ENCODE measurements around the gene CNNM3.

Gene CNNM3

GRCh38 chr2:96864343-96865091 is 48.4 kb downstream of the CNNM3 start:
- no peak for TF ChIP-seq Cebpa-rat (IDR thresholded peaks at IDR 0.05)
- peaks cover 45 to 81% (median 67%) of the 10 kb centered on the region in 11 experiments; a peak in 21 of 22 replicates for H4K20me1 ChIP-seq
- peak overlapping the region in 8 of 11 experiments; percentile 25 to 99 (median 97); a peak in 14 of 22 replicates for H3K9ac ChIP-seq
- H3K36me3 ChIP-seq: peaks cover 44 to 73% (median 60%) of the 10 kb centered on the region in 11 experiments
- H3K4me1 ChIP-seq: peaks cover 81 to 87% (median 84%) of the 10 kb centered on the region in 10 experiments
- peak overlapping the region in 6 of 11 experiments; percentile 74 to 99 (median 96); a peak in 11 of 22 replicates for H3K27ac ChIP-seq
- H3K9me3 ChIP-seq (replicated peaks in 1 of 11): no peaks in the 10 kb centered on the region
- peaks cover 0 to 1% (median 0%) of the 10 kb centered on the region in 11 experiments; a peak in 2 of 22 replicates for H3K27me3 ChIP-seq
- H3K4me2 ChIP-seq: peak overlapping the region; percentile 89 to 100 (median 99)
- peak overlapping the region in 7 of 10 experiments; percentile 18 to 95 (median 93); a peak in 11 of 20 replicates for H3K4me3 ChIP-seq

GRCh38 chr2:96865654-96866053 is 49.6 kb downstream of the CNNM3 start:
- peak overlapping the region in 6 of 11 experiments; percentile 95 to 99 (median 96); a peak in 12 of 22 replicates for H3K27ac ChIP-seq

GRCh38 chr2:96866149-96866548 is 50.1 kb downstream of the CNNM3 start:
- peaks cover 0 to 18% (median 0%) of the 10 kb centered on the region in 11 experiments; a peak in 8 of 22 replicates for H3K27me3 ChIP-seq
- peaks cover 32 to 60% (median 47%) of the 10 kb centered on the region in 11 experiments for H3K36me3 ChIP-seq
- no peaks in the 10 kb centered on the region for H3K9me3 ChIP-seq (replicated peaks in 1 of 11)
- H3K4me2 ChIP-seq: peak overlapping the region; percentile 89 to 100 (median 99)
- H3K4me1 ChIP-seq: peaks cover 76 to 84% (median 79%) of the 10 kb centered on the region in 10 experiments
- H3K27ac ChIP-seq: peak overlapping the region in 8 of 11 experiments; percentile 95 to 99 (median 96); a peak in 13 of 22 replicates
- H4K20me1 ChIP-seq: peaks cover 38 to 75% (median 55%) of the 10 kb centered on the region in 11 experiments; a peak in 21 of 22 replicates
- peak overlapping the region in 10 of 11 experiments; percentile 90 to 99 (median 94); a peak in 19 of 22 replicates for H3K9ac ChIP-seq
- TF ChIP-seq Cebpa-rat (IDR thresholded peaks at IDR 0.05): no peak
- H3K4me3 ChIP-seq: peak overlapping the region in 9 of 10 experiments; percentile 83 to 96 (median 93); a peak in 18 of 20 replicates

More at GRCh38 chr2:96865654-96866053, 49.6 kb downstream of the CNNM3 start:
- H3K9me3 ChIP-seq (replicated peaks in 1 of 11): no peaks in the 10 kb centered on the region
- H4K20me1 ChIP-seq: peaks cover 43 to 75% (median 60%) of the 10 kb centered on the region in 11 experiments; a peak in 21 of 22 replicates
- peaks cover 76 to 84% (median 80%) of the 10 kb centered on the region in 10 experiments for H3K4me1 ChIP-seq
- H3K27me3 ChIP-seq: peaks cover 0 to 13% (median 0%) of the 10 kb centered on the region in 11 experiments; a peak in 8 of 22 replicates
- peak overlapping the region; percentile 89 to 100 (median 99) for H3K4me2 ChIP-seq
- peak overlapping the region in 8 of 11 experiments; percentile 90 to 99 (median 97); a peak in 15 of 22 replicates for H3K9ac ChIP-seq
- no peak for TF ChIP-seq Cebpa-rat (IDR thresholded peaks at IDR 0.05)
- H3K36me3 ChIP-seq: peaks cover 37 to 65% (median 52%) of the 10 kb centered on the region in 11 experiments
- H3K4me3 ChIP-seq: peak overlapping the region in 8 of 10 experiments; percentile 86 to 96 (median 93); a peak in 15 of 20 replicates

GRCh38 chr2:96866586-96866985 is 50.5 kb downstream of the CNNM3 start:
- Histone ChIP-seq H3K4me2 (peak overlapping the region; percentile 89 to 100 (median 99)), H3K9me3 (replicated peaks in 1 of 11) (no peaks in the 10 kb centered on the region), H3K36me3 (peaks cover 29 to 56% (median 43%) of the 10 kb centered on the region in 11 experiments), H4K20me1 (peaks cover 35 to 72% (median 51%) of the 10 kb centered on the region in 11 experiments; a peak in 21 of 22 replicates), H3K9ac (peak overlapping the region in 10 of 11 experiments; percentile 90 to 99 (median 94); a peak in 20 of 22 replicates), H3K4me3 (peak overlapping the region; percentile 73 to 96 (median 92); a peak in 19 of 20 replicates), H3K27me3 (peaks cover 0 to 19% (median 0%) of the 10 kb centered on the region in 11 experiments; a peak in 8 of 22 replicates), H3K27ac (peak overlapping the region in 8 of 11 experiments; percentile 95 to 99 (median 96); a peak in 16 of 22 replicates), H3K4me1 (peaks cover 73 to 81% (median 75%) of the 10 kb centered on the region in 10 experiments)
- no peak for TF ChIP-seq Cebpa-rat (IDR thresholded peaks at IDR 0.05)

GRCh38 chr2:96866986-96867755 is 51.1 kb downstream of the CNNM3 start:
- H3K36me3 ChIP-seq: peaks cover 29 to 53% (median 41%) of the 10 kb centered on the region in 11 experiments
- no peak for TF ChIP-seq Cebpa-rat (IDR thresholded peaks at IDR 0.05)
- H3K4me3 ChIP-seq: peak overlapping the region; percentile 73 to 96 (median 92)
- H3K9me3 ChIP-seq (replicated peaks in 1 of 11): no peaks in the 10 kb centered on the region
- H3K27me3 ChIP-seq: peaks cover 0 to 19% (median 0%) of the 10 kb centered on the region in 11 experiments; a peak in 8 of 22 replicates
- H3K4me1 ChIP-seq: peaks cover 67 to 75% (median 69%) of the 10 kb centered on the region in 10 experiments
- peak overlapping the region in 10 of 11 experiments; percentile 89 to 99 (median 96); a peak in 20 of 22 replicates for H3K27ac ChIP-seq
- H3K9ac ChIP-seq: peak overlapping the region; percentile 90 to 99 (median 93); a peak in 21 of 22 replicates
- H4K20me1 ChIP-seq: peaks cover 33 to 66% (median 49%) of the 10 kb centered on the region in 11 experiments; a peak in 21 of 22 replicates
- H3K4me2 ChIP-seq: peak overlapping the region; percentile 89 to 100 (median 99)

- TF ChIP-seq Cebpa-rat (IDR thresholded peaks at IDR 0.05): peak in 1 of 11 experiments; percentile 39; a peak in 1 of 22 replicates
- Histone ChIP-seq H3K27ac (peak overlapping the region; percentile 85 to 99 (median 96); a peak in 21 of 22 replicates), H3K4me1 (peaks cover 63 to 74% (median 65%) of the 10 kb centered on the region in 10 experiments), H3K4me2 (peak overlapping the region; percentile 89 to 100 (median 99)), H3K36me3 (peaks cover 29 to 45% (median 34%) of the 10 kb centered on the region in 11 experiments), H3K9ac (peak overlapping the region; percentile 90 to 99 (median 93)), H3K27me3 (peaks cover 0 to 19% (median 0%) of the 10 kb centered on the region in 11 experiments; a peak in 8 of 22 replicates), H4K20me1 (peaks cover 30 to 60% (median 46%) of the 10 kb centered on the region in 11 experiments; a peak in 21 of 22 replicates), H3K9me3 (replicated peaks in 1 of 11) (no peaks in the 10 kb centered on the region), H3K4me3 (peak overlapping the region; percentile 73 to 96 (median 92))
These were observed 51.9 kb downstream of the CNNM3 start for GRCh38 chr2:96867756-96868554.
